Stomach (tissue), 9 donors: ENCODE results near the gene IL1R2. TPM values are rescaled to one million over a fixed set of nuclear protein-coding genes. Genes with fewer than 3 reads are reported as not detected.

ENCODE experiments used
- DNase-seq, 2 donors: peaks; one replicate each; pipeline versions ENCODE4 v3.0.0 to v3.0.0-alpha.2; 2013 to 2019
- H3K27ac ChIP-seq, 5 donors: fragments of 200-600 bp in 4 of 5; sonication (generic) in 4 of 5; one replicate each; pipeline ENCODE4 v1.5.1; 2013 to 2019; ENCODE audit warnings: mild to moderate bottlenecking in 1 of 5, moderate library complexity in 1 of 5
- H3K27me3 ChIP-seq, 3 donors: fragments of 200-600 bp; sonication (generic); one replicate each; pipeline ENCODE4 v1.5.1; 2017 to 2019; ENCODE audit warnings: mixed run types in 1 of 3
- H3K36me3 ChIP-seq, 4 donors: fragments of 200-600 bp; sonication (generic); 1 replicate in 3 of 4; 2 replicates in 1 of 4; pipeline ENCODE4 v1.5.1; 2016 to 2019
- H3K4me1 ChIP-seq, 4 donors: fragments of 200-600 bp; sonication (generic); one replicate each; pipeline ENCODE4 v1.5.1; 2016 to 2019
- H3K4me3 ChIP-seq, 4 donors: fragments of 200-600 bp; sonication (generic) in 3 of 4; one replicate each; pipeline ENCODE4 v1.5.1; 2016 to 2019; ENCODE audit warnings: mild to moderate bottlenecking in 1 of 4
- H3K9me3 ChIP-seq, 4 donors: fragments of 200-600 bp; sonication (generic); one replicate each; pipeline ENCODE4 v1.5.1; 2016 to 2019
- EP300 ChIP-seq: sonication (generic); formaldehyde crosslinking; IDR thresholded peaks from one replicate; pipeline ENCODE4 v1.6.1; 2017; ENCODE audit warnings: antibody characterized with exemption
- POLR2A ChIP-seq, 4 donors: fragments of 450-650 bp; IDR thresholded peaks; one replicate each; pipeline ENCODE4 v1.6.1; 2016; ENCODE audit warnings: antibody characterized with exemption in 4 of 4, control low read depth in 2 of 4, mild to moderate bottlenecking in 1 of 4, moderate library complexity in 1 of 4
- POLR2AphosphoS5 ChIP-seq, 3 donors: sonication (generic); formaldehyde crosslinking; IDR thresholded peaks; one replicate each; pipeline ENCODE4 v1.6.1; 2016; ENCODE audit warnings: antibody characterized with exemption in 3 of 3
- WGBS, 5 donors: extraction: QIAGEN DNeasy Blood & Tissue Kit in 3 of 5; methylation state at CpG; one replicate each; pipeline versions ENCODE4 v1.1.5 to v1.1.7; 2013 to 2018; 5-methylcytosine and 5-hydroxymethylcytosine counted together
- intact Hi-C: fragments of 100-400 bp; cut with DNase I; formaldehyde crosslinking; loops from one replicate; pipeline ENCODE4 v1.15.1; 2023; ENCODE audit warnings: low total_unique reads
- polyA plus RNA-seq, 3 donors: library from polyadenylated mRNA; stranded (reverse); fragments of 200-250 nt; gene quantifications; one replicate each; pipeline ENCODE4 v1.2.3, GENCODE V29; 2013
- total RNA-seq, 5 donors: library from RNA; depleted of rRNA; stranded (reverse); fragments of >200 nt; gene quantifications; one replicate each; pipeline versions ENCODE4 v1.1.0 to v1.2.3, GENCODE V29; 2014 to 2016
- TF ChIP-seq, protein P1 (sequence below), 7 experiments: fragments of 450-650 bp in 4 of 7; fragments of 200-600 bp in 3 of 7; sonication (generic) in 3 of 7; IDR thresholded peaks; one replicate each; pipeline ENCODE4 v1.5.1; 2016 to 2019; ENCODE audit warnings: antibody characterized with exemption in 7 of 7, control low read depth in 2 of 7, mild to moderate bottlenecking in 1 of 7
- donor health status: healthy with polysubstance abuse.
- donor health status: Bipolar disorder and iron deficiency.
- donor health status: healthy.

The IL1R2 gene
- total and polyA plus RNA-seq, 8 donors = 2.3 to 111 (median 24.8) TPM

DNA sequence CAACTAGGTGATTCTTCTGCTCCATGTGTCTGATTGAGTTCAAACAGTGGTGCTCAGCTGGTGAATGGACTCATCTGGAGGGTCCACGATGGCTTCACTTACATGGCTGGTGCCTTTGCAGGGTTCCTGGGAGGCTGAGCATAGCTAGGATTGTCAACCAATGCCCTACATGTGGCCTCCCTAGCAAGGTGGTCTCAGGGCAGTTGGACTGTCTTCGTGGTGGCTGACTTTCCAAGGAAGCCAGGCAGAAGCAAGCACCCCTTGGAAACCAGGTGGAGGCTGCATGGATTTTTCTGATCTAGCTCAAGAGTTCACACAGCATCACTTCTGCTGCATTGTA, 6.8 kb downstream of the IL1R2 start:
- Histone ChIP-seq H3K36me3 (no peaks in the 10 kb centered on the region), H3K27ac (peak overlapping the region; percentile 62 to 81 (median 70)), H3K4me1 (peaks cover 0 to 41% (median 10%) of the 10 kb centered on the region in 4 donors), H3K27me3 (no peaks in the 10 kb centered on the region), H3K9me3 (no peaks in the 10 kb centered on the region), H3K4me3 (peak overlapping the region in 2 of 4 donors; percentile 3 to 7)
- intact Hi-C loops = no loop called here
- WGBS, 5 donors = 56 to 89% (median 75%) methylated on average over 1 to 2 of the region's 2 CpGs
- no peak for DNase-seq
- no peak for TF ChIP-seq POLR2AphosphoS5 (IDR thresholded peaks at IDR 0.05)
- no peak for TF ChIP-seq POLR2A (IDR thresholded peaks at IDR 0.05)
- TF ChIP-seq, protein P1, sequence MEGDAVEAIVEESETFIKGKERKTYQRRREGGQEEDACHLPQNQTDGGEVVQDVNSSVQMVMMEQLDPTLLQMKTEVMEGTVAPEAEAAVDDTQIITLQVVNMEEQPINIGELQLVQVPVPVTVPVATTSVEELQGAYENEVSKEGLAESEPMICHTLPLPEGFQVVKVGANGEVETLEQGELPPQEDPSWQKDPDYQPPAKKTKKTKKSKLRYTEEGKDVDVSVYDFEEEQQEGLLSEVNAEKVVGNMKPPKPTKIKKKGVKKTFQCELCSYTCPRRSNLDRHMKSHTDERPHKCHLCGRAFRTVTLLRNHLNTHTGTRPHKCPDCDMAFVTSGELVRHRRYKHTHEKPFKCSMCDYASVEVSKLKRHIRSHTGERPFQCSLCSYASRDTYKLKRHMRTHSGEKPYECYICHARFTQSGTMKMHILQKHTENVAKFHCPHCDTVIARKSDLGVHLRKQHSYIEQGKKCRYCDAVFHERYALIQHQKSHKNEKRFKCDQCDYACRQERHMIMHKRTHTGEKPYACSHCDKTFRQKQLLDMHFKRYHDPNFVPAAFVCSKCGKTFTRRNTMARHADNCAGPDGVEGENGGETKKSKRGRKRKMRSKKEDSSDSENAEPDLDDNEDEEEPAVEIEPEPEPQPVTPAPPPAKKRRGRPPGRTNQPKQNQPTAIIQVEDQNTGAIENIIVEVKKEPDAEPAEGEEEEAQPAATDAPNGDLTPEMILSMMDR (IDR thresholded peaks at IDR 0.05) = no peak

DNA sequence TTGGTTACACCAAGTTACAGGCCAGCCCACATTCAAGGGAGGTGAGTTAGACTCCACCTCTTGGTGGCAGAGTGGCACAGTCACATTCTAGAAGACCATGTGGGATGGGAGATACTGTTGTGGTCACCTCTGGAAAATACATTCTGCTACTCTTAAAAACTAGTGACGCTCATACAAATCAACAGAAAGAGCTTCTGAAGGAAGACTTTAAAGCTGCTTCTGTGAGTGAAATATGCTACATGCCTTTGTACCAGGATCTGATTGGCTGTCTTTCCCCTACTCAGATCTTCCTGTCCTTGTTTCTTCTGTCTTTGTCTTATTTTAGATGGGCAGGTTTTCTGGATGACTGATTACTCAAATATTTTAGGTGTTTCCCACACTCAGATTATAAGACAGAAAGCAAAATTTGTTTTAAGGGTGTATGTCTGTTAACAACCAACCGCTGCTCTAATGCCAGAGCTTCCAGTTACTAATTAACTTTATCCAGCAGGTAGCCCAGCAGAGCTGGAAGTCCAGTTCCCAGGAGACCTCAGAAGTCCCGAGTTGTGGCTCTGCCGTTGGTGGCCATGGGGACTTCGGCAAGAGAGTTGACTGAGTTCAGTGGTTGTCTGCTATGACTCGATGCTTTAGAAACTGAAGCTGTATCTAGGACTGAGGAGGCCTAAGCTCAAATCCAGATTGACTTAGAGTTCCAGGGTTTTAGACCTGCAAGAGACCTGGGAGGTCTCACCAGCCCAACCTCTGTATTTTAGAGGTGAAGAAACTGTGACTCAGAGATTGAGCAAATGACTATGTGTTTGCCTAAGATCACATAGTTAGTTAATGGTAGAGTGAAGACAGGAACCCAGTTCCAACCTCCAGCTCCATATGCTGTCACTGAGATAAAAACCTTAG, 7.4 kb downstream of the IL1R2 start:
- H3K27ac ChIP-seq = peak overlapping the region; percentile 62 to 83 (median 81)

DNA sequence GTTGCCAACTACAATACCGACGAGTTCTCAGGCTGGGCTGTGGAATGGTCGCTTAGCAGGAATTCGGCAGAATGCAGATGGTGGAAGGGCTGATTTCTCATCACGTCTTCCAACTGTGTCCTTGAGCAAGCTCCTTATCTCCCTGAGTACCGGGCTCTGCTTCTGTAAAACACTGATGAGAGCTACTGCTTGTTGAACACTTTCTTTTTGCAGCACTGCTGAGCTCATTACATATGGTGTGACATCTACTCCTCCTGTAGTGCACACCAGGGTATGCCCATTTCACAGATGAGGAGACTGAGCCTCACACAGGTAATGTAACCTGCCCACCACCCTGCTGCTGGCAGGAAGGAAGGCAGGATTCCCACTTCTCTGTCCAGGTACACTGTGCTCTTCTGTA, 8.3 kb downstream of the IL1R2 start:
- Histone ChIP-seq H3K4me1 (peaks cover 0 to 47% (median 10%) of the 10 kb centered on the region in 4 donors), H3K27me3 (no peaks in the 10 kb centered on the region), H3K4me3 (peak overlapping the region in 1 of 4 donors; percentile 6), H3K9me3 (no peaks in the 10 kb centered on the region), H3K36me3 (no peaks in the 10 kb centered on the region), H3K27ac (peak overlapping the region in 4 of 5 donors; percentile 65 to 81 (median 80))
- no peak for DNase-seq
- intact Hi-C loops = no loop called here
- 64 to 79% (median 68%) methylated on average over 6 of the region's 6 CpGs for WGBS, 5 donors
- TF ChIP-seq, protein P1 (IDR thresholded peaks at IDR 0.05) = no peak
- TF ChIP-seq POLR2A (IDR thresholded peaks at IDR 0.05) (no peak), POLR2AphosphoS5 (IDR thresholded peaks at IDR 0.05) (no peak), EP300 (no peak)

More for the DNA sequence above, 7.4 kb downstream of the IL1R2 start:
- intact Hi-C loops = no loop called here
- peak; percentile 60 to 66 for DNase-seq
- Histone ChIP-seq H3K4me1 (peaks cover 0 to 41% (median 10%) of the 10 kb centered on the region in 4 donors), H3K4me3 (peak overlapping the region in 2 of 4 donors; percentile 3 to 7), H3K27me3 (no peaks in the 10 kb centered on the region), H3K36me3 (no peaks in the 10 kb centered on the region), H3K9me3 (no peaks in the 10 kb centered on the region)
- 21 to 53% (median 40%) methylated on average over 6 of the region's 6 CpGs for WGBS, 5 donors
- TF ChIP-seq POLR2A (IDR thresholded peaks at IDR 0.05) = no peak
- TF ChIP-seq POLR2AphosphoS5 (IDR thresholded peaks at IDR 0.05) = peak in 1 of 3 donors; percentile 38
- TF ChIP-seq, protein P1 (IDR thresholded peaks at IDR 0.05) = peak in 1 of 7 experiments; percentile 7

DNA sequence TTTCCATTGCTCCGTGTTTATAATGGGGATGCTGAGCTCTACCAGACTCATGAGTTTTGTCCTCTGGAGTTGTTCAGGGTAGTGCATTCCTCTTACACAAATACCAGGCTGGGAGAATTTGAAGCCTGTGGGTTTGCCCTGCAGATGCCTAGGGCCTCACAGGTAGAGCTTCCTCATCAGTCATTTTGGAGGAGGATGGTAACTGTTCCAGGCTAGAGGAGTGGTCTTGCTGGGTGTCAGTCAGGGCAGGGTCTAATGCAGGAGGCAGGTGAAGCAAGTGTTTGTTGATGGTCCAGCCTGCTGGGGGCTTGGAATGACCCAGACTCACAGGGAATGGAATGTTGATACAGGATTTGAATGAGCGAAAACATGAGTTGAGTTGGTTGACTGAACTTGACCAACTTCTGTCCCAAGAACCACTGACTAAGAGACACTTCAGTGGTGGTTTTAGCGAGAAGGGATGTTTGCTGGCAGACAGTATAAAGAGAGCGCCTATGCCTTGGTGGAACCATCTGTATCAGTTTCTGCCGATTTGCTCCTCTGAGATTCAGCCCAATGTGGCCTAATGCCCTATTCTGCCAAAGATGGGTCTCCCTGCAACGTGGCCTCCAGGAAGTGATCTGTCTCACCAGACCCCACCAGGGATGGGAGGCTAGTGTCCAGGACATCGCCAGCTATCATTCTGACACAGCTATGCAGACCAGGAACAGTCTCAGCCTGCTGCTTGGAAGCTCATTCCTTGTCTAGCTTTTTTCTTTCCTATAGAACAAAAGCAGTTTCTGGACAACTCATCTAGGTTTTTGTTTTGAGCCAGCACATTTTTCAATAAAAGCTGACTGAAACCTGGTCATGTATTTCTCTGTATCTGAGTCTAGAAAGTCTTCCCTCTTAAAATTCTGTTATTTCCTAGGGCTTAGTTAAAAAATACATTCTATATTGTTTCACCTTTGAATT, 9.3 kb downstream of the IL1R2 start:
- Histone ChIP-seq H3K36me3 (no peaks in the 10 kb centered on the region), H3K4me3 (peak overlapping the region in 1 of 4 donors; percentile 6), H3K27ac (peak overlapping the region in 1 of 5 donors; percentile 19), H3K27me3 (no peaks in the 10 kb centered on the region), H3K4me1 (peaks cover 0 to 54% (median 10%) of the 10 kb centered on the region in 4 donors), H3K9me3 (no peaks in the 10 kb centered on the region)
- 82 to 91% (median 89%) methylated on average over 7 of the region's 7 CpGs for WGBS, 5 donors
- DNase-seq = no peak
- TF ChIP-seq EP300 (no peak), POLR2A (IDR thresholded peaks at IDR 0.05) (no peak), POLR2AphosphoS5 (IDR thresholded peaks at IDR 0.05) (no peak)
- TF ChIP-seq, protein P1 (IDR thresholded peaks at IDR 0.05) = no peak
- intact Hi-C loops = no loop called here
